HG03457 (cell line): ENCODE results near the gene MROH2B.

Experiments
- ATAC-seq: cut with Tn5 transposase; IDR thresholded peaks from one replicate; pipeline ENCODE4 v1.9.1; 2021; ENCODE audit warnings: moderate number of reproducible peaks; ENCODE audit not compliant: unreplicated experiment

The MROH2B gene

DNA sequence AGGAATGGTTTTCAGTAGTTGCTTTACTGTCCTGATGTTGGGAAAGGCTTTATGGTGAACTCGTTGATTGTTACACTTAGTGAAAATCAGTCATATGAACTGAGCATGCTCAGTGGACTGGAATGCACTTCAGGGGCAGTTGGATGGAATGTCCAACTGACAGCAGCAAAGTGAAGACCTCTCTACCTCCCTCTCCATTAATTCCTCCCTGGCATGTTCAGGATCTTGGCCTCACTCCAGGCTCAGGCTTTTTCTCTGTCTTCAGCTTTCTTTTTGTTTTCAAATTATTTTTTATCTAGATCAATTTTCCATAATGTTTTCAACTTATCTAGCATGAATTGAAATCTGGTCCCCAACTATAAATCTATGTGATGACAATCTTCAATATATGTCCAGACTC, at the start of gene MROH2B:
MROH2B (minus strand) TSS at position 101 of the 400 bp plus-strand sequence. CDS start 490 bp downstream, outside the sequence.
- ATAC-seq, result no peak

DNA sequence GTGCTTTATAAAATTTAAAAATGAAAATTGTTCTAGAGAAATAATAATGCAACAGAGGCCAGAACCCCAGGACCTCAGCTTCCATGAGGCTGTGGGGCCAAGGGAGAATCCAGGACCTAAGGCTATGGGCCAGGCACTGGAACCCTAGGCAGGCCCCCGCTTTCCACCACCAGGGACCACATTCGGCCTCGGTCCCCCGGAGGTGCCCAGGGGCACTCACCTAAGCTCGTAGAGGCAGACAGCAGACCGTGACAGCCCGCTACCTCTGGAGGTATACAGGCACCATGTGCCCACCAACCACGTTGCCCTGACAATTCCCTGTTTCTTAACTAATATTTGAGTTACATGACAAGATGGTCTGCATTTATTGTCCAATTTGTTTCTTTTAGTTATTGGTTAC, 49.5 kb upstream of the MROH2B start:
- ATAC-seq, result no peak

DNA sequence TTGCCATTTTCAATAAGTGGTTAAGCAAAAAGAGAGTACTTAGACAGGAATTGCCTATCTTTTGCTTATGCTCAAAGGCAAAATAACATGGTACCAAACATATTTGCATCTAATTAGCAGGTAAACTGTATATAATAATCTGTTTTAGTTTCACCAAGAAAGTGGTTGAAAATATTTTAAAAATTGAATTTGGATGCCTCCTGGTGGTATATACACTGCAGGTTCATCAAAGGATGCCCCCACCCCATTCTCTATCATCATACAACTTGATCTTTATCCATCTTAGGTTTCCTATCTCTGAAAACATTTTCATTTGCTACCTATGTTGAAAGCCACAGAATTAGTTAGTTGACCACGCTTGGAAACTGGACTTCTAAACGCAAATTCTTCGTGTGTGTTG, 47.0 kb upstream of the MROH2B start:
- ATAC-seq, result no peak

DNA sequence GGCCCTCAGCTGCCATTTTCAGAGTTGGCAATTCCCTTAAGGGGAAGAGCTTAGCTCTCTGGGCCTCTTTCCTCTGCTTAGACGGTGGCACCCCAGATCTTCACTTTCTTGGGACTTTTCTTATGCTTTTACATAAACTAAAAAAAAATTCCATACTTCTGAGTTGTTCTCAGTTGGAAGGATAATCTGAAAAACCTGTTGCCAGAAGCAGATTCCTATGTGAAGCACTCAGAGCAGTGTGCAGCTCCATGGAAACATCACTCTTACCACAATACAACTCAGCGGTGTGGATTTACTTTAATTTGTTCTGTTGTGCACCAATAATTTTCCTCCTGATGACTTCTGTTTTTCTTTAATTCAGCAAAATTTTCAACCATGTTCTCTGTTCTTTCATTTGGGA, 44.1 kb upstream of the MROH2B start:
- ATAC-seq, result no peak

DNA sequence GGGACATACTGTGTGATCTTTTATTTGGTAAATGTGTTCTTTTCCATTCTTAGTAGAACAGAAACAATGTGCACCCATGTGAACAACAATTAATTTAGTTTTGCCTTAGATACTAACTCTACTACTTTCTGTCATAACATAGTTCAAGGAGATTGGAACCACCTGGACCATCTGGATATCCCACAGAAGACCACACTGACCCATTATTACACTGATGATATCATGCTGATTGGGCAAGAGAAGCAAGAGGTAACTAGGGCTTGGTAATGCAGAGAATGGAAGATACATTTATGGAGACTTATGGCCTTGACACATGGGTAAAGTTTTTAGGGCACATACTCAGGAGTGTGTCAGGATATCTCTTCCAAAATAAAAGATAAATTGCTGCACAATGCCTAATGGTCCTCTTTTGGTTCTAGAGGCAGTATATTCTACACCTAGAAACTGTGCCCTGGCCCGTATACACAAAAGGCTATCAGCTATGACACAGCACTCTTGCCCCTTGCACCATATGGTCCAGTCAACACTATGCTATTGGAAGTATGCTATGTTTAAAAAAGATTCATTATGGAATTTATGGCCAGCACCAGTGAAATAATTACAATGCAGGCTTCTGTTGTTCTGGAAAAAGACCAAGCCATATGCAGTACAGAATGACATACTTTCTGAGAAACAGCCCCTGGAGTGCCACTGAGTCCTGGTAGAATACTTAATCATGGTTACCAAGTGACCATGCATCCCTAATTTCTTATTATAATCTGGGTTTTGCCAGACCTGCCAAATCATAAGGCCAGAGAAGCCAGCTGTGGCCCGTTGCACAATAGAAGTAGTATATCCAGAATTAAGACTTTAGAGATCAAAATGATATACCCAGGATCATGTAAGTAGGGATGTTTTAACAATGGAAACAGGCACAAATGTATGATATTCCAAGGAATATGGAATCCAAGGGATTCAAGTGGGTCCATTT, 41.6 kb upstream of the MROH2B start:
- ATAC-seq, result no peak

DNA sequence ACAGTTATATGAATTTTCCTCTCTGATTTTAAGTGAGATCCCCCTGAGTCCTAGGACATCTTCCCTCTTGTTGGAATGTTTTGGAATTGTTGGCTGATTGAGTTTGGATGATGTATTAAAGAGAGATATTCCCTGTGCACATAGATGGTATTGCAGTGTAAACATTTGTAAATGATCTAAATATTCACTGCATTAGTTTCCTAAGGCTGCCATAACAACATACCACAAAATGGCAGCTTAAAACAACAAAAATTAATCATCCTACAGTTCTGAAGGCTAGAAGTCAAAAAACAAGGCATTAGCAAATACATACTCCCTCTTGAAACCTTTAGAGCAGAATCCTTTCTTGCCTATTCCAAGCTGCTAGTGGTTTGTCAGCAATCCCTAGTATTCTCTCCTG, 38.0 kb upstream of the MROH2B start:
- ATAC-seq, result no peak

DNA sequence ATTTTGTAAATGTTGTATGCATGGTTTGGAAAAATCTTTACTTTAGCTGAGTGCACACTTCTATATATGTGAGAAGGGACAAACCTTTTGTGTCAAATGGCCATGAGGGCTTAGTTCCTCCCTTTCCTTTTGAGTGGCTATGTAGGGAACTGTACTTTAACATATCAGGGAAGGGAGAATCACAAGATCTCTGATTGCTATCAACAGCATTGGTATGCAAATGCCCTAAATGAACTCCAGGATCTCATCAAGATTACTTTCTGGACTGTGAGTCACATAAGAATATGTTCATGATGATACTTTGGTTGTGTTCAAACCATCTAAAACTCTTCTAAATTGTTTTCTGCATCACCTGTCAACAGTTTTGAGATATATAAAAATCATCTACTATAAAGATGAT, 31.2 kb upstream of the MROH2B start:
- ATAC-seq, result no peak

DNA sequence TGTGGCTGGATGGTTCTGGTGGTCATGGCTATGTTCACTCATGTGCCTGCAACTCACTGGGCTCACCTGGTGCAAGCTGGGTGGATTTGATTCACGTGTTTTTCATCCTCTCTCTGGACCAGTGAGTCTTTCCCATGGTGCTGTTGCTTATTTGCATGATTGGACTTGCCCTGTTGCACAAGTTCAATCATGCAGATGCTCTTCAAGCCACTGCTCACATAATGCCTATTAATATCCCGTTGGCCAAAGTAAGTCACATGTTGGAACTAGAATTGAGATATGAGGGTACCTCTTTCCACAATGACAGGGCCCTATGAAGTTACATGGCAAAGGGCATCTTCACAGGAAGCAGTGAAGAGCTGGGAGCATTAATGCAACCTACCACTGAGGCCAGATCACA, 26.5 kb upstream of the MROH2B start:
- no peak for ATAC-seq

DNA sequence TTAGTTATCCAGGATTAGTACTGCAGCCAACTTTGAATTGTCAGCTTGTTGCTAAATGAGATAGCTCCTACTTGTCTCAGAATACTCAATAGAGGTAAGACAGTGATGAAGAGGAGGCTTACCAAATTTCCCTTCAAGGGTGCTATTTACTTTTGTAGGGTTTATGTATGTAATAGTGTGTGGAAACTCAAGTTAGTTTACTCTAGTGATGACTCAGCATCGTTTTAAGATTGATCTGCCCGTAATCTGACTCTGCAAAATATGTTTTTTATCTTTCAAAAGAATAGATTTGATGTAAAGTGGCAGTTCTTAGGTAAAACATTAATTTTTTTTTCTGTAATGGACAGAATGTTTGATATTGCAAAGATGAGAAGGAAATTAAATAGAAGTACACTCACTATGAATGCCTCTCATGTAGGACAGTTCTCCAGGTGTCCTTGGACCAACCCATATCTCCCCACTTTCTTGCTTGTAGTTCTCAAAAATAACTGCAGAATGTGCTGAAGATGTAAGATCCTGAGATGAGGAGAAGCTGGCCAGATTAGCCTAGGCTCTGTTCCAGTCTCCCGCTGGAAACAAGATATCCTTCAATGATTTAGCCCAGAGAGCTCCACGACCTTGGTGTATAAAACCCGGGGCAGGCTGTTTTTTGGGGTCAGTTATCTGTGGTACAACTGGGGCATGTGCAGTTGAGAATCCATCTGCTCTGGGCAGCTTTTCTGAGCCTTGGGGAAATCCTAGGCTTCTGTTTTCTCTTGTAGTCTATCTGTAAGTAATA, 24.4 kb upstream of the MROH2B start:
- ATAC-seq, result no peak

DNA sequence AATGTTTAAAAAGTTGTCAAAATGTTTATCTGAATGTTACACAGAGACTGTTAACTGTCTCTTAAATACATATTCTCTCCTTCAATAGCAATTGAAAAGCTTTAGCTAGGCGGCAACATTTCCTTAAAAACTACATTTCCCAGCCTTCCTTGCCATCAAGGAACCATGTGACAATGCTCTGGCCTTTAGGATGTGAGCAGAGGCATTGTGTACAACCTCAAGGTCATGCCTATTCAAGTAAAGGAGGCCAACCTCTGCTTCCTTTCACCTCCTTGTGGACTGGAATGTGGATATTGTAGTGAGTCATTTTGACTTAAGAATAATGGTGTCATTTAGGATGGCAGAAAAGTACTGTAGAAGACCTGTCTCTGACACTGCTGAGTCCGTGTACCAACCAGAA, 23.7 kb upstream of the MROH2B start:
- ATAC-seq, result no peak

DNA sequence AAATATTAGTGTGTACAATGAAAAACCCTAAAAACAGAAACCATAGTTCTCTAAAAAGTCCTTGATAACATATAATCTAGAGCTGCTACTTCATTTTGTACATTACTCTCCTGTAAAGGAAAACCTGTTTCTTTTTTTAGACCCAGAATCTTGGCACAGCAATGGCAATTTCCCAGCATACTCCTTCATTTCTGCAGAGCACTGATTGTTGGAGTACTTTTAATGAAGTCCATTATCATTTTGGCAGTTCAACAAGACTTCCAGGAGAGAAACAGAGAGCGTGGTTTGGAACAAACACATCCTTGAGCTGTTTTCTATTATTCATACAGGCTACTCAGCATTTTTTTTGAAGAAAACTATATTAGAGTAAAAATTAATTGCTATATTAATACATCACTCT, 22.7 kb upstream of the MROH2B start:
- no peak for ATAC-seq

DNA sequence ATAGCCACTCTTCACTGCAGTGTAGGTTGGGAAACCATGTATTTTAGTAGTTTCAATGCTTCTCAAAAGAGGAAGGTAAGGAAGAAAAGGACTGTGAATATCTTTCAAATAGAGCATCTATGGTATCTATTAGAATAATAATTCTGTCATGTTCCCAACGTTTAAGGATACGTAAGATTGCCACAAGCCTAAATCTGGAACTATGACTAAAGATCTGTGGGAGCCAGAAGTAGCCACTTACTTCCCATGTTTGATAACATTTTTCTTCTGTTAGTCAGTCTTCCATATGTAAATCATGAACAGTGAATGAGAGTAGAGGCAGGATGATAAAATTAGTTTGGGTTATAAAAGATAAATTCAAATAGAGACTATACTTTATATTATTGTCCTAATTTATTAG, 16.3 kb upstream of the MROH2B start:
- no peak for ATAC-seq

DNA sequence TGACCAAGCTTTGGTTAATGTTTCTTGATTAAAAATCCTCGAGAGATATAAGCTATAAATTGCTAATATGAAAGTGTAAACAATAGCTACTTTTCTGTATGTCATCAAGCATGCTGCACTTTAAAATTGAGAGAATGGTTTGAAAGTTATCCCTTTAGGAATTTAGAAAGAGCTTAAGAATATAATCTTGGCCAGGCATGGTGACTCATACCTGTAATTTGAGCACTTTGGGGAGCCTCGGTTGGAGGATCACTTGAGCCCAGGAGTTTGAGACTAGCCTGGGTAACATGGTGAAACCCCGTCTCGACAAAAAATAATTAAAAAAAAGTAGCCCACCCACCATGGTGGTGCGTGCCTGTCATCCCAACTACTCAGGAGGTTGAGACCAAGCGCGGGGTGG, 12.2 kb upstream of the MROH2B start:
- no peak for ATAC-seq

DNA sequence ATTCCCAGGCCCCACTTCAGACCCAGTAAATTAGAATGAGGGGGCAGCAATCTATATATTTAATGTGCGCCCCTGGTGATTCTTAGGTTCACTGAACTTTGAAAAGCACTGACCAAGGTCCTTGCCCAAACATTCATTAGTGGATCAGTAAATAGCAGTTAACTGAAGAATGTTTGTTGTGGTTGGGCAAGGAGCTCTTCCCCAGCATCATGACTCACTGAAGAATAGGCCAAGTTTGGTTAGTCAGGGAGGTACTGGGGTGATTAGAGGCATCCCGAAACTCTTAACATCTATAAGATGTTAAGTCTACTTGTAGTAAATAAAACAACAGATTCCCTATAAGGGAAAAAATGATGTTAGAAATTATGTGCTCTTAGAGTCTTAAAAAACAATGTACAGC, 833 bp upstream of the MROH2B start:
- ATAC-seq, result no peak

DNA sequence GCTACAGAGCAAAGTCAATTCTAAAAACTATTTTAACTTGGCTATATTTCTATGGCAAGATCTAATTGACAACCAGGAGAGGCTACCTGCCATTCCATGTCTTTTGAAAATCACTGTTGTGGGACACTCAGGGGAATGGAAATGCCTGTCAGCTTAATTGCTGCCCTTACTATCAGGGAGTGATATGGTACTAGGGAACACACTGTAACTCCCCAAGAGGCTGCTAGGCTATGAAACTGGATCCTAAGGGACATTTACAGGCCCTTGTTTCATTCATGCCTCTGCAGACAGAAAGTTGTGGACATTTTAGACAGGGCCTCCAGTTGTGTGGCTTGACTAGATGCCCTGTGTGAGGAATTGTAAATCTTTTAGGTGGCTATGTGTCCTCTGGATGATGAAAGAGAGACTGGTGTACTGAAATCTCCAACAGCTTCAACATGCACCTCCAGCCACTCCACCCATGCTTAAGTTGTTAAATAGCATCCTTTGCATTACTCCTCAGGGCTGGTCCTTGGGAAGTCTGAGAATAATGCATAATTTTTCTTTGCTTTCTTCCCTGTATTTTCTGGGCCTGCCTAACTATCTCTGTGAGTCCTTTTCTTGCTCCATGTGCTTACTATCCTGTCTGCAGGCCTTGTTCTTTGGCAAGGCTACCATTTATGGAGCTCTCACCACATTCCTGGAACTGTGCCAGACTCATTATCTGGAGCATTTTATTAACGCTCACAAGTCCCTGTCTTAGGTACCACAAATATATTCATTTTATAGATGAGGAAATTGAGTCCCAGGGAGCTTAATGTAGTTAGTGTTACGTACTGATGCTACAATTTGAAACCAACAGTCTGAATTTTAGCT, 3.2 kb downstream of the MROH2B start:
- no peak for ATAC-seq

DNA sequence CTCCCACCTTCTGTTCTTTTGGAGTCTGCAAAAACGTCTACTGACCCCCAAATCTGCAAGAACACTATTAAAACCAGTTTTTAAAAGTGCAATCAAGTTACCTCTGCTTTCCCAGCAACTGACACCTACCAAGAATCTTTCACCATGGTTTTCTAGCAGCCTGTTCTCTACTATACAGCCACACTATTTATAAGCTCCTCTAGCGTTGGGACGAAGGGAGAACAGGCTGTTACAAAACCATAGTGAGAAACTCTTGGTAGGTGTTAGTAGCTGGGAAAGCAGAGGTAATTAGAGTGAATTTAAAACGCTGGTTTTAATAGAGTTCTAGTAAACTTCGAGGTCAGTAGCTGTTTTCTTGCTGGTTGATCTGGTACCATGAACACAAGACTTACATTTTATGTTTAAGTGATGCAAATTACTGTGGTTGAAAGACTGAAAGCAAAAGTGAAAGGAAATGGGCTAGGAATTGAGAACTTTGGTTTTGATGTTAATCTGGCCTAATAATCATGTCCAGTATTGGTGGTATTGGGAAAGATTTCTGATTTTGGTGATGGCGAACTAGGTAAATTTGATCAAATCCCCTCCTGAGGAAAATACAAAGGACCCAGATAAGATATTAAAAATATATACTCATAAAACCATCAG, 5.3 kb downstream of the MROH2B start:
- ATAC-seq, result no peak

DNA sequence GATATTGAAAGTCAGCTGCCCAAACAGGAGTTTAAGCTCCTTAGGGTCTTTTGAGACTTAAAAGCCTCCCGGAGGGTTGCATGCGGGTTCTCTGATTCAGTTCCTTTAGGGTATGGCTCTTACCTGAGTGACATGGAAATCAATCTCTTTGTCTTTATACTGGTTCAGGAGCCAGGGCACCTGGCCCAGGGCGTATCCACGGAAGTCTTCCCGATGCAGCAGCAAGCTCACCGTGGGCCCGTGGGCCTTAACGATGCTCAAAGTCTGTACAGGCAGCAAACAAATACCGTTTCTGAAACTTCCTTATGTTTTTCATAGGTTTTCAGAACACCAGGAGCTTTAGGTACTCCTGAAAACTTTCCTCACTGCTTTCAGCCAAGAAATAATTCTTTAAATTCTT, 13.2 kb downstream of the MROH2B start:
- ATAC-seq, result no peak

DNA sequence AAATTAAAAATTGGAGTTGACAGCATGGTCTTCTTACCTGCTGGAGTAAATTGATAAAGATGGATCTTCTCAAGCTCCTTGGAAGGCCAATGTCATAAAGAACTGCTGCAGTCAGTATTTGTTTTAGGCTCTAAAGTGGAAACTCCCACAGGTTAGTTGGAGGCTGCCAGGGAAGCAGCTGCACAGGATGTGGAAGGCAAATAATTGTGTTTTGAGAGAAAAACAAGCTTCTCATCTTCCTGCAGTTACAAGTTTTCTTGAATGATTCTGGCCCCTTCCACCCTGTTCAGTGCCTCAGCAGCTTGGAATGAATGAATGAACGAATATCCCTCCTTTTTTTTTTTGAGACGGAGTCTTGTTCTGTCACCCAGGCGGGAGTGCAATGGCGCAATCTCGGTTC, 13.9 kb downstream of the MROH2B start:
- ATAC-seq, result no peak

DNA sequence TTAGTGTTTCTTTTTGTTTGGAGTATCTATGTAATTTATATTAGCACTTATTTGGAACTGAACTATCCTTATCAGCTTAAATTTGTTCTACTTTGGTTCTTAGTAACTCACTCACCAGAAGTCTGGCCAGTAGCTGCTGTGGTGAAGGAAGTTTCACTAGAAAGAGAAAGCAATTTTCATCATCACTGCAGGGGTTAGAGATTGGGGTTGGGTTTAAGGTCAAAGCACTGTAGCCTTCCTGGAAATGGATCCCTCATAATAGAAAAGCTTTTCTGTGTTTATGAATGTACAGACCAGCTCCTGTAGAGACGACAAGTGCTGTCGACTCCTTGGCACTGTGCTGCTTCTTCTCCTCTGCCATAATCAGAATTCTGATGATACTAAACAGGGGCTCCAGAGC, 22.2 kb downstream of the MROH2B start:
- no peak for ATAC-seq

DNA sequence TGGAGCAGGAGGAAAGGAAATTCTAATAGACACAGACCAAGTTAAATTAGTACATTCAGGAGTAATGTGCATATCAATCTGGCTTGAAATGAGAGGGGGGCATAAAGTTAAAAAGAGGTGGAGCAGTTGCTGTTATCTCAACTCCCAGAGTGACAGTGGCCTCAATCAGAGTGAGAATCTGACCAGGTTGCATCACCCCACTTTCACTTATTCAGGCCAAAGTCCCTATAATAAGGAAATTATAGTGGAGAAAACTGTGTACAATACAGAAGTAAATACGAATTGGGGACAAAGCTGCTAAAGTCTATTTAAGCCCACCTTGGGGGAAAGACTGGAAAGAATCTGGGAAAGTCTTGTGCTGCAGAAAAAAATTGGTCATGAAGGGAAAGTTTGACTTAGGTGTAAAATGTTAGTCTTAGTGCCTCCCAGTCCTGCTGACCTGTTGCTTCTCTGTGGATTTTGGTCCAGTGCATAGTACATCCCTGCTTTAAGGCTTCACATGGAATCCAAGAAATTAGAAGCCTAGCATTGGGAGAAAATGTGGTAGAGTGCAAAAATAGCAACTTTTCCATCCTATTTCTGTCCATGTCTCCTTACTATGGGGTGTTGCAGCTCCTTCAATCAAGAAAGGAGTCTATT, 27.9 kb downstream of the MROH2B start:
- ATAC-seq, result no peak
